B cell (primary cell): ENCODE measurements around the gene GIMAP8. TPM values are rescaled to one million over a fixed set of nuclear protein-coding genes. Genes with fewer than 3 reads are reported as not detected.
A peak's percentile ranks its signal among the peaks of the same experiment; 100 is the strongest.

ENCODE experiments used
- ATAC-seq: fragments of 200-7000 bp; cut with Tn5 transposase; one replicate; pipeline ENCODE4 v1.10.0; 2021; ENCODE audit warnings: low read depth, mild to moderate bottlenecking, moderate number of reproducible peaks, moderate library complexity
- CTCF ChIA-PET: fragments of 350-600 bp; sonication (Branson Sonifier 250); formaldehyde crosslinking; loops from one replicate; lab custom pipeline; 2021; ENCODE audit warnings: antibody characterized with exemption, inconsistent platforms; lab: Charles Lee
- POLR2A ChIA-PET: fragments of 350-600 bp; sonication (Branson Sonifier 250); formaldehyde crosslinking; loops from one replicate; lab custom pipeline; 2021; ENCODE audit warnings: antibody characterized with exemption; lab: Charles Lee
- DNase-seq: peaks from one replicate; pipeline ENCODE4 v3.0.0; 2013
- H2AFZ ChIP-seq: 2 replicates; pipeline ENCODE4 v1.6.1; 2012; ENCODE audit warnings: mild to moderate bottlenecking, low read depth, low read length; ENCODE audit not compliant: insufficient read depth, poor library complexity, severe bottlenecking
- H3K27ac ChIP-seq, 2 donors: 1 replicate in 1 of 2; 2 replicates in 1 of 2; pipeline ENCODE4 v1.5.1; 2012 to 2013; ENCODE audit warnings: low read length in 2 of 2, mild to moderate bottlenecking in 2 of 2, moderate library complexity in 1 of 2
- H3K27me3 ChIP-seq, 4 experiments: fragments of 200-600 bp in 1 of 4; sonication (generic) in 1 of 4; replicated peaks in 1 of 4; 1 replicate in 2 of 4; 2 replicates in 2 of 4; pipeline versions ENCODE4 v1.6.1 to v1.7.0; 2013 to 2016; ENCODE audit warnings: low read length in 3 of 4, mild to moderate bottlenecking in 2 of 4, mixed read lengths in 1 of 4, moderate library complexity in 1 of 4; ENCODE audit not compliant: insufficient read depth in 4 of 4, control insufficient read depth in 3 of 4; ENCODE audit errors: control extremely low read depth in 1 of 4
- H3K36me3 ChIP-seq, 2 experiments: replicated peaks in 1 of 2; 1 replicate in 1 of 2; 2 replicates in 1 of 2; pipeline versions ENCODE4 v1.6.1 to v1.7.1; 2013; ENCODE audit warnings: low read length in 1 of 2; ENCODE audit not compliant: insufficient read depth in 2 of 2, control insufficient read depth in 1 of 2; ENCODE audit errors: control extremely low read depth in 1 of 2, extremely low read depth in 1 of 2
- H3K4me1 ChIP-seq, 2 donors: fragments of 200-600 bp in 1 of 2; sonication (generic) in 1 of 2; 1 replicate in 1 of 2; 2 replicates in 1 of 2; pipeline versions ENCODE4 v1.5.1 to v1.6.1; 2013 to 2017; ENCODE audit warnings: low read length in 2 of 2; ENCODE audit not compliant: control insufficient read depth in 2 of 2, insufficient read depth in 2 of 2
- H3K4me2 ChIP-seq: replicated peaks from 2 replicates; pipeline ENCODE3; 2012; ENCODE audit warnings: mild to moderate bottlenecking, low read depth, low read length; ENCODE audit not compliant: poor library complexity, severe bottlenecking
- H3K4me3 ChIP-seq, 5 experiments: fragments of 200-600 bp in 1 of 5; sonication (generic) in 1 of 5; 1 replicate in 3 of 5; 2 replicates in 2 of 5; pipeline versions ENCODE4 v1.5.1 to v1.7.0; 2011 to 2016; ENCODE audit warnings: low read length in 4 of 5, mild to moderate bottlenecking in 4 of 5, low read depth in 2 of 5, control low read depth in 1 of 5, moderate library complexity in 1 of 5; ENCODE audit not compliant: insufficient read depth in 1 of 5; ENCODE audit errors: control extremely low read depth in 1 of 5, extremely low read depth in 1 of 5
- H3K79me2 ChIP-seq: fragments of 200-600 bp; sonication (generic); one replicate; pipeline ENCODE4 v1.6.0; 2016; ENCODE audit warnings: low read length; ENCODE audit not compliant: control insufficient read depth, insufficient read depth
- H3K9ac ChIP-seq: fragments of 200-600 bp; sonication (generic); 2 replicates; pipeline ENCODE4 v1.6.1; 2017; ENCODE audit warnings: mild to moderate bottlenecking, low read length, moderate library complexity
- H3K9me3 ChIP-seq, 3 donors: one replicate each; pipeline versions ENCODE4 v1.6.1 to v1.7.1; 2013; ENCODE audit warnings: low read length in 2 of 3; ENCODE audit not compliant: control insufficient read depth in 2 of 3, insufficient read depth in 1 of 3; ENCODE audit errors: control extremely low read depth in 1 of 3
- H4K20me1 ChIP-seq: 2 replicates; pipeline ENCODE4 v1.6.0; 2012; ENCODE audit warnings: mild to moderate bottlenecking, low read length; ENCODE audit not compliant: insufficient read depth, control insufficient read depth, poor library complexity, severe bottlenecking
- H3K27ac Mint-ChIP-seq: one replicate; pipeline ENCODE4 v1.8.0; 2021; ENCODE audit warnings: mixed read lengths
- H3K27me3 Mint-ChIP-seq: one replicate; pipeline ENCODE4 v1.8.0; 2021; ENCODE audit warnings: mixed read lengths
- H3K4me1 Mint-ChIP-seq: one replicate; pipeline ENCODE4 v1.8.0; 2021; ENCODE audit warnings: mixed read lengths
- H3K4me3 Mint-ChIP-seq: one replicate; pipeline ENCODE4 v1.8.0; 2021; ENCODE audit warnings: mixed read lengths
- H3K9me3 Mint-ChIP-seq: one replicate; pipeline ENCODE4 v1.8.0; 2022; ENCODE audit warnings: mixed read lengths; ENCODE audit not compliant: insufficient read depth
- EZH2 ChIP-seq: IDR thresholded peaks from 2 replicates; pipeline ENCODE4 v1.6.1; 2012; ENCODE audit warnings: borderline replicate concordance, low read depth, mild to moderate bottlenecking, moderate library complexity, low read length; ENCODE audit not compliant: insufficient read depth, poor library complexity, severe bottlenecking
- WGBS: methylation state at CpG from one replicate; pipeline ENCODE4 v1.1.5; 2013; ENCODE audit warnings: missing lambda C conversion rate; ENCODE audit not compliant: insufficient coverage; 5-methylcytosine and 5-hydroxymethylcytosine counted together
- intact Hi-C: fragments of 100-400 bp; cut with micrococcal nuclease; formaldehyde crosslinking; loops from one replicate; pipeline ENCODE4 v1.10.0; 2022
- polyA plus RNA-seq: library from polyadenylated mRNA; depleted of rRNA; stranded (reverse); fragments of >200 nt; gene quantifications from 2 replicates; pipeline ENCODE4 v1.2.3, GENCODE V29; 2012
- total RNA-seq, 2 donors: library from RNA; stranded (reverse); fragments of 120-200 nt in 1 of 2; gene quantifications; 1 replicate in 1 of 2; 2 replicates in 1 of 2; pipeline versions ENCODE4 v1.2.3 to v1.2.4, GENCODE V29; 2013 to 2022
- TF ChIP-seq, protein P1 (sequence below): fragments of 200-600 bp; IDR thresholded peaks from one replicate; pipeline ENCODE4 v1.8.0; 2022; ENCODE audit warnings: antibody characterized with exemption, mild to moderate bottlenecking

GIMAP8 gene
- total and polyA plus RNA-seq, 2 donors (not counting 1 experiment from before 2014, with no cell fraction given) = 0.34 to 0.47 TPM

DNA sequence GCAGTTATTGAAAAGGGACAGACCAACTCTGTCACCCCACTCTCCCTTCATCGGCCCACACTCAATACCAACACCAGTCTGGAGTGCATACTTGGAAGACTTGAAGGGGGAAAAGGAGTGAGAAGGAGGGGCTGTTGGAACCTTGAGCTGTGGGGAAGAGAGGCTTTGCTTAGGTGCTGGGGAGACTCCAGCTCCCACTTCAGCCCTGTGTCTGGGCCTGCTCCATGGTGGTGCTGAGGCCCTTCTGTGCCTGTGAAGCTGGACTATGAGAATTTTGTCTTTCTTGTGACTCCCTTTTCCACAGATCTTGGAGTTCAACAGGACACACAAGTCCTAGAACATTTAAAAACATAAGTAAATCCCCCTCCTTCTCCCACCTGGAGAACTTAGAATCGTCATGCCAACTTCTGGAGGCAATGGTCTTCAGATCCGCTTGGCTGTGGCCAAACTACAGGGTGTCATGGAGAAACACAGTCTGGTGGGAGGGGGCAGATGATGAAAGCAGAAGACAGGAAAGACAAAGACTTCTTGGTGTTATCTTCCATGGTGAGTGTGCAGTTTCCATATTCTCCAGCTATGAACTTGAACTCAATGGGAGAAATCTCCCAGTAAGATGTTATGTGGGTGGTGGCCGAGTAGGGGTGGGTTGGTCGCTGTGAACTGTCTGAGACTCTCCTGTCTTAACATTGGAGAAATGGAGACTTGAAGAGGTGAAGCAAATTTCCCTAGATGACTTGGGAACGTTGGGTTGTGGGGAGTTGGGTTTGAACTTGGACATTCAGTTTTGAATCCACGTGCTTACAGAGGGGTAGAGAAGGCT lies 18.4 kb upstream of the GIMAP8 start:
- Histone ChIP-seq H3K9me3 (peaks cover 0 to 4% (median 0%) of the 10 kb centered on the region in 3 donors), H3K36me3 (no peaks in the 10 kb centered on the region), H3K9ac (no peak overlapping the region), H2AFZ (no peak overlapping the region), H3K79me2 (no peaks in the 10 kb centered on the region), H3K27me3 (peaks cover 0 to 14% (median 6%) of the 10 kb centered on the region in 4 experiments), H3K4me2 (no peak overlapping the region), H3K27ac (no peak overlapping the region), H4K20me1 (no peaks in the 10 kb centered on the region), H3K4me1 (peaks cover 47 to 51% of the 10 kb centered on the region in 2 donors), H3K4me3 (no peak overlapping the region)
- Mint-ChIP-seq H3K27ac (peak overlapping the region; percentile 48), H3K9me3 (no peaks in the 10 kb centered on the region), H3K27me3 (peaks cover 9% of the 10 kb centered on the region), H3K4me3 (no peak overlapping the region), H3K4me1 (peaks cover 58% of the 10 kb centered on the region)
- intact Hi-C loops = loop anchor here (10.0 kb wide), 1 partner anchor 923 kb away; no protein-coding TSS in a partner anchor
- ATAC-seq (no peak), DNase-seq (no peak)
- CTCF ChIA-PET = interaction anchor here (1.1 to 1.5 kb wide), 5 partner anchors 11 to 76 kb away, joined by 3 to 5 read pairs (median 3); no protein-coding TSS in a partner anchor
- TF ChIP-seq, protein P1, sequence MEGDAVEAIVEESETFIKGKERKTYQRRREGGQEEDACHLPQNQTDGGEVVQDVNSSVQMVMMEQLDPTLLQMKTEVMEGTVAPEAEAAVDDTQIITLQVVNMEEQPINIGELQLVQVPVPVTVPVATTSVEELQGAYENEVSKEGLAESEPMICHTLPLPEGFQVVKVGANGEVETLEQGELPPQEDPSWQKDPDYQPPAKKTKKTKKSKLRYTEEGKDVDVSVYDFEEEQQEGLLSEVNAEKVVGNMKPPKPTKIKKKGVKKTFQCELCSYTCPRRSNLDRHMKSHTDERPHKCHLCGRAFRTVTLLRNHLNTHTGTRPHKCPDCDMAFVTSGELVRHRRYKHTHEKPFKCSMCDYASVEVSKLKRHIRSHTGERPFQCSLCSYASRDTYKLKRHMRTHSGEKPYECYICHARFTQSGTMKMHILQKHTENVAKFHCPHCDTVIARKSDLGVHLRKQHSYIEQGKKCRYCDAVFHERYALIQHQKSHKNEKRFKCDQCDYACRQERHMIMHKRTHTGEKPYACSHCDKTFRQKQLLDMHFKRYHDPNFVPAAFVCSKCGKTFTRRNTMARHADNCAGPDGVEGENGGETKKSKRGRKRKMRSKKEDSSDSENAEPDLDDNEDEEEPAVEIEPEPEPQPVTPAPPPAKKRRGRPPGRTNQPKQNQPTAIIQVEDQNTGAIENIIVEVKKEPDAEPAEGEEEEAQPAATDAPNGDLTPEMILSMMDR = no peak
- TF ChIP-seq EZH2 = no peak
- POLR2A ChIA-PET = no interaction called here
- 93% methylated on average over 4 of the region's 7 CpGs for WGBS
